ENCODE results near the gene ZBTB24. TPM values are rescaled to one million over a fixed set of nuclear protein-coding genes. Genes with fewer than 3 reads are reported as not detected.
A peak's percentile ranks its signal among the peaks of the same experiment; 100 is the strongest.

The ZBTB24 gene
- total RNA-seq, 2 experiments from 2014 or later: 15.3 to 17.0 TPM

DNA sequence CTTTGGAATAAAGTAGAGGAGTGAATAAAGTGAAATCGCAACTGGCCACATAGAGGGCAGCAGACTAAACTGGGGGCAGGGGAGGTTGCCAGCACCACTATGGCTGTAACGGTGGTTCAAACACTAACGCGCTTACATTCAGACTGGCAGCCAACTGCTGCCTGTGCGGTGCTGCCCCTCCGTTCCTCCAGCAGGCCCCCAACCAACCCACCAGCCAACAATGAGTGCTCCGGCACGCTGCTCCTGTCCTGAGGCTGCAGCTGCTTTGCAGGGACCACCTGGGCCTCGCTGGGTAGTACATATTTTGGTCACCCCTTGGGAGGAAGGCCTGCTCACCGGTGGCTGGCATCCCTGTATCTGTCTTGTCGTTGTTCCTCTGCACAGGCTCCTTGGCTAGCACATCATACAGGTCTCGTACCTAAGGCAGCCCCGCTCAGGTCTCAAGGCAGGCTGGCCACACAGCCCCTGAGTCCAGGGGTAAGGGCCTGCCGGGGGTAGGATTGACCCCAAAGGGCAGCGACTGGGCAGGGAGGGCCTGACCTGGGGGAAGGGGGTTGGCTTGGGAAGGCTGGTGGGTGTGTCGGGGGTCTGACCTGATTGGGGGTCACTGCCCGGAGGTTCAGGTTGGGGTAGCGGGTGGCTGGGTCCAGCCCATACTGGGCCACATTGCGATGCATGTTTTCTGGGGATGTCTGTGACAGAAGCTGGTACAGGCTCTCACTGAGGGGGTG is 33.8 kb downstream of the ZBTB24 start:
- no peak for DNase-seq (ENCODE audit: low spot score)
- no peaks in the 10 kb centered on the region for H3K9me3 ChIP-seq (ENCODE audit: low read length)
- H3K27ac ChIP-seq (ENCODE audit: low read depth, low read length, poor library complexity, severe bottlenecking): no peak overlapping the region
- no peak overlapping the region for H3K4me3 ChIP-seq (ENCODE audit: low read depth, low read length, poor library complexity, severe bottlenecking)
- no peak overlapping the region for H2AFZ ChIP-seq (ENCODE audit: low read length)
- H4K20me1 ChIP-seq (ENCODE audit: insufficient read depth, low read length): no peaks in the 10 kb centered on the region
- H3K36me3 ChIP-seq (ENCODE audit: insufficient read depth, low read length): peaks cover 81% of the 10 kb centered on the region
- peaks cover 12% of the 10 kb centered on the region; the same call in 1 of the 2 replicates for H3K79me2 ChIP-seq (ENCODE audit: insufficient read depth, low read depth, low read length)
- H3K4me1 ChIP-seq (ENCODE audit: insufficient read depth, low read length, poor library complexity, severe bottlenecking): peaks cover 46% of the 10 kb centered on the region
- CTCF ChIA-PET (ENCODE audit: unreplicated experiment): no interaction called here
- intact Hi-C loops (cut with micrococcal nuclease; ENCODE audit: unreplicated experiment): no loop called here
- TF ChIP-seq EZH2phosphoT487 (IDR thresholded peaks at IDR 0.05; ENCODE audit: borderline replicate concordance, low read depth, low read length): no peak
- TF ChIP-seq CTCF (conservative IDR thresholded peaks at IDR 0.05; ENCODE audit: low read length): no peak
- no peak overlapping the region for H3K4me2 ChIP-seq (ENCODE audit: low read length)
- BruUV-seq (replicated peaks): no TSS peak
- POLR2A ChIA-PET: interaction anchor here (0.7 kb wide), 1 partner anchor 8 kb away, joined by 4 read pairs; no protein-coding TSS in a partner anchor
- no peaks in the 10 kb centered on the region for H3K9me2 ChIP-seq (ENCODE audit: insufficient read depth, low read length)

GRCh38 chr6:109448615-109449014 is 34.4 kb downstream of the ZBTB24 start:
- POLR2A ChIA-PET: no interaction called here
- intact Hi-C loops (cut with micrococcal nuclease; ENCODE audit: unreplicated experiment): no loop called here
- Histone ChIP-seq H2AFZ (ENCODE audit: low read length) (no peak overlapping the region), H3K79me2 (ENCODE audit: insufficient read depth, low read depth, low read length) (peaks cover 6% of the 10 kb centered on the region; the same call in 1 of the 2 replicates), H3K4me1 (ENCODE audit: insufficient read depth, low read length, poor library complexity, severe bottlenecking) (peaks cover 39% of the 10 kb centered on the region), H3K36me3 (ENCODE audit: insufficient read depth, low read length) (peaks cover 85% of the 10 kb centered on the region), H4K20me1 (ENCODE audit: insufficient read depth, low read length) (no peaks in the 10 kb centered on the region), H3K4me3 (ENCODE audit: low read depth, low read length, poor library complexity, severe bottlenecking) (no peak overlapping the region), H3K27ac (ENCODE audit: low read depth, low read length, poor library complexity, severe bottlenecking) (no peak overlapping the region), H3K4me2 (ENCODE audit: low read length) (no peak overlapping the region), H3K9me3 (ENCODE audit: low read length) (no peaks in the 10 kb centered on the region), H3K9me2 (ENCODE audit: insufficient read depth, low read length) (no peaks in the 10 kb centered on the region)
- CTCF ChIA-PET (ENCODE audit: unreplicated experiment): no interaction called here
- BruUV-seq (replicated peaks): no TSS peak
- DNase-seq (ENCODE audit: low spot score): no peak
- no peak for TF ChIP-seq EZH2phosphoT487 (IDR thresholded peaks at IDR 0.05; ENCODE audit: borderline replicate concordance, low read depth, low read length)
- TF ChIP-seq CTCF (conservative IDR thresholded peaks at IDR 0.05; ENCODE audit: low read length): no peak

DNA sequence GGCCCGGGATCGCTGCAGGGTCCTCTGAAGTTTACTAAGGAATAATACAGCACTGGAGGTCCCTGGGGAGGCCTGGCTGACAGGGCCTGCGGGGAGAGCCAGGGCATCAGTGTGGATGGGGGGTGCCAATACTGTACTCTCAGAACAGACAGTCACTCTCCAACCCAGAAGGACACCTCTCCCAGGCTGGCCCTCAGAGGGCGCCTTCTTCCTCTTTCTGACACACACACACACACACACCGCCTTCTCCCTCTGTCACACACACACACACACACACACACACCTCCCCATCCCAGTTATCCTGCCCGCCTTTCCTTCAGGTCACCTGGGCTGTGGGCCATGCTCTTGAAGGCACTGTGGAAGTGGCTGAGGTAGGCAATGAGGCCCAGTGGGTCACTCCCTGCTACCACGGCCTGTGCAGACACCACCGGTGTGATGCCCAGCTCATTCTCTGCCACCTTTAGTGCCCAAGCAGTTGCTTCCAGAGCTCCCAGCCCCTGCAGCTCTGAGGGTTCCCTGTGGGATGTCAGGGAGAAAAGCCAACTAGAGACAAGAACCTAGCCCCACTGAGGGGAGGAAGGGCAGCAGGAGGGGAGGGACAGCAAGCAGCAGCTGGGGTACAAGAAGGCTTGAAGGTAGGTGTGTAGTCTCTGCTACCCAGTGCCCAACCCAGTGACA is 35.0 kb downstream of the ZBTB24 start:
- no peak overlapping the region for H3K27ac ChIP-seq (ENCODE audit: low read depth, low read length, poor library complexity, severe bottlenecking)
- H3K9me2 ChIP-seq (ENCODE audit: insufficient read depth, low read length): no peaks in the 10 kb centered on the region
- no peaks in the 10 kb centered on the region for H4K20me1 ChIP-seq (ENCODE audit: insufficient read depth, low read length)
- no peak overlapping the region for H2AFZ ChIP-seq (ENCODE audit: low read length)
- peak; percentile 39 for TF ChIP-seq CTCF (conservative IDR thresholded peaks at IDR 0.05; ENCODE audit: low read length)
- no peak for TF ChIP-seq EZH2phosphoT487 (IDR thresholded peaks at IDR 0.05; ENCODE audit: borderline replicate concordance, low read depth, low read length)
- H3K4me3 ChIP-seq (ENCODE audit: low read depth, low read length, poor library complexity, severe bottlenecking): no peak overlapping the region
- BruUV-seq (replicated peaks): no TSS peak
- POLR2A ChIA-PET: interaction anchor here (1.4 kb wide), 1 partner anchor 8 kb away, joined by 4 read pairs; the partner anchor contains the start of gene MICAL1
- H3K4me1 ChIP-seq (ENCODE audit: insufficient read depth, low read length, poor library complexity, severe bottlenecking): peaks cover 34% of the 10 kb centered on the region
- CTCF ChIA-PET (ENCODE audit: unreplicated experiment): no interaction called here
- no peaks in the 10 kb centered on the region for H3K9me3 ChIP-seq (ENCODE audit: low read length)
- H3K36me3 ChIP-seq (ENCODE audit: insufficient read depth, low read length): peaks cover 85% of the 10 kb centered on the region
- no peak for DNase-seq (ENCODE audit: low spot score)
- H3K4me2 ChIP-seq (ENCODE audit: low read length): no peak overlapping the region
- peaks cover under 1% of the 10 kb centered on the region; the same call in 1 of the 2 replicates for H3K79me2 ChIP-seq (ENCODE audit: insufficient read depth, low read depth, low read length)
- intact Hi-C loops (cut with micrococcal nuclease; ENCODE audit: unreplicated experiment): no loop called here
